Right lobe of liver (tissue), 6 donors: ENCODE measurements around the gene ELMO1. TPM values are rescaled to one million over a fixed set of nuclear protein-coding genes. Genes with fewer than 3 reads are reported as not detected.

Experiments
- ATAC-seq, 4 donors: fragments of 200-7000 bp; cut with Tn5 transposase; one replicate each; pipeline ENCODE4 v1.9.1; 2020; ENCODE audit warnings: mild to moderate bottlenecking in 4 of 4, moderate library complexity in 4 of 4
- DNase-seq, 3 donors: peaks; one replicate each; pipeline ENCODE4 v3.0.0-alpha.2; 2020
- H3K27ac ChIP-seq, 3 donors: fragments of 200-600 bp; one replicate each; pipeline ENCODE4 v1.8.0; 2022
- H3K27me3 ChIP-seq, 2 donors: fragments of 200-600 bp; one replicate each; pipeline ENCODE4 v1.8.0; 2022
- H3K36me3 ChIP-seq, 4 donors: fragments of 200-600 bp; sonication (generic) in 1 of 4; one replicate each; pipeline versions ENCODE4 v1.5.1 to v1.8.0; 2017 to 2022; ENCODE audit warnings: control low read depth in 1 of 4
- H3K4me1 ChIP-seq, 4 donors: fragments of 200-600 bp; sonication (generic) in 1 of 4; one replicate each; pipeline versions ENCODE4 v1.5.1 to v1.8.0; 2017 to 2022; ENCODE audit warnings: control low read depth in 1 of 4
- H3K4me3 ChIP-seq, 3 donors: fragments of 200-600 bp; one replicate each; pipeline ENCODE4 v1.8.0; 2022
- H3K9me3 ChIP-seq, 4 donors: fragments of 200-600 bp; sonication (generic) in 1 of 4; one replicate each; pipeline versions ENCODE4 v1.5.1 to v1.8.0; 2017 to 2022; ENCODE audit warnings: control low read depth in 1 of 4
- CTCF ChIP-seq, 4 donors: fragments of 200-600 bp in 3 of 4; fragments of 450-650 bp in 1 of 4; IDR thresholded peaks; one replicate each; pipeline versions ENCODE4 v1.5.1 to v1.8.0; 2016 to 2022; ENCODE audit warnings: antibody characterized with exemption in 4 of 4, mild to moderate bottlenecking in 2 of 4
- POLR2A ChIP-seq: fragments of 450-650 bp; IDR thresholded peaks from one replicate; pipeline ENCODE4 v1.6.1; 2017; ENCODE audit warnings: antibody characterized with exemption, mild to moderate bottlenecking
- WGBS: methylation state at CpG from one replicate; pipeline ENCODE4 v1.1.6; 2018; ENCODE audit warnings: low coverage, low lambda C conversion rate; ENCODE audit not compliant: insufficient coverage; ENCODE audit errors: missing lambda C conversion rate; 5-methylcytosine and 5-hydroxymethylcytosine counted together
- intact Hi-C, 2 donors: fragments of 100-400 bp; cut with DNase I; formaldehyde crosslinking; loops; one replicate each; pipeline versions ENCODE4 v1.11.2 to v1.14.1; 2022
- total RNA-seq, 6 experiments: library from RNA; depleted of rRNA in 2 of 6; stranded (reverse); fragments of >200 nt in 2 of 6; fragmentation: NEBNext Ultra II Directional in 3 of 6; extraction: Animal tissue kit (Norgen Biotek cat#: 25700) in 3 of 6; gene quantifications; one replicate each; pipeline versions ENCODE4 v1.1.0 to v1.2.4, GENCODE V29; 2016 to 2023
- donor health status: DM: no; HTN: yes; CAD: no.
- donor health status: DM: no; HTN: no; CAD: no.
- donor health status: DM: no; HTN: no; CAD: no.
- donor health status: DM: no; HTN: yes; CAD: no.
- donor health status: DM: no; HTN: yes; CAD: no.

ELMO1 gene
- total RNA-seq, 6 experiments from 2014 or later = 18.4 to 55.4 (median 25.1) TPM

GRCh38 chr7:36880108-36880507 lies 568.6 kb downstream of the ELMO1 start:
- H3K36me3 ChIP-seq = peaks cover 0 to 8% (median 2%) of the 10 kb centered on the region in 4 donors
- intact Hi-C loops = loop anchor here in 1 of 2 donors (5.0 kb wide), 1 partner anchor 198 kb away; no protein-coding TSS in a partner anchor
- no peaks in the 10 kb centered on the region for H3K9me3 ChIP-seq
- DNase-seq = no peak
- H3K27me3 ChIP-seq = no peaks in the 10 kb centered on the region
- ATAC-seq = peak; percentile 19 to 34 (median 32)
- 56% methylated on average over 3 of the region's 3 CpGs for WGBS
- TF ChIP-seq POLR2A (no peak), CTCF (IDR thresholded peaks at IDR 0.05) (no peak)
- no peak overlapping the region for H3K4me3 ChIP-seq
- H3K4me1 ChIP-seq = peaks cover 0 to 9% (median 4%) of the 10 kb centered on the region in 4 donors
- H3K27ac ChIP-seq = no peak overlapping the region

- intact Hi-C loops = no loop called here
- Histone ChIP-seq H3K4me1 (peaks cover 0 to 9% (median 4%) of the 10 kb centered on the region in 4 donors), H3K27ac (no peak overlapping the region), H3K9me3 (no peaks in the 10 kb centered on the region), H3K36me3 (peaks cover 0 to 8% (median 2%) of the 10 kb centered on the region in 4 donors), H3K27me3 (no peaks in the 10 kb centered on the region), H3K4me3 (no peak overlapping the region)
- ATAC-seq = peak; percentile 71 to 93 (median 86)
- TF ChIP-seq CTCF (IDR thresholded peaks at IDR 0.05) = no peak
- no peak for TF ChIP-seq POLR2A
- 16% methylated on average over 4 of the region's 4 CpGs for WGBS
- no peak for DNase-seq
Observed at GRCh38 chr7:36879021-36879420, 569.6 kb downstream of the ELMO1 start.

- no peaks in the 10 kb centered on the region for H3K27me3 ChIP-seq
- H3K27ac ChIP-seq = no peak overlapping the region
- intact Hi-C loops = no loop called here
- no peak for DNase-seq
- H3K4me3 ChIP-seq = no peak overlapping the region
- peaks cover 0 to 8% (median 2%) of the 10 kb centered on the region in 4 donors for H3K36me3 ChIP-seq
- no peaks in the 10 kb centered on the region for H3K9me3 ChIP-seq
- peaks cover 0 to 9% (median 4%) of the 10 kb centered on the region in 4 donors for H3K4me1 ChIP-seq
- no peak for TF ChIP-seq CTCF (IDR thresholded peaks at IDR 0.05)
- TF ChIP-seq POLR2A = no peak
- no peak for ATAC-seq
- WGBS = 76% methylated on average over 2 of the region's 2 CpGs
Observed at GRCh38 chr7:36878288-36878687, 570.4 kb downstream of the ELMO1 start.

- H3K27me3 ChIP-seq = no peaks in the 10 kb centered on the region
- H3K4me1 ChIP-seq = peaks cover 0 to 9% (median 3%) of the 10 kb centered on the region in 4 donors
- no peak for ATAC-seq
- no peaks in the 10 kb centered on the region for H3K9me3 ChIP-seq
- TF ChIP-seq CTCF (IDR thresholded peaks at IDR 0.05) = no peak
- TF ChIP-seq POLR2A = no peak
- intact Hi-C loops = no loop called here
- no peak overlapping the region for H3K4me3 ChIP-seq
- 71% methylated on average over 1 of the region's 2 CpGs for WGBS
- H3K36me3 ChIP-seq = peaks cover 0 to 9% (median 4%) of the 10 kb centered on the region in 4 donors
- no peak overlapping the region for H3K27ac ChIP-seq
- no peak for DNase-seq
Observed at GRCh38 chr7:36875794-36876193, 572.9 kb downstream of the ELMO1 start.

- intact Hi-C loops = no loop called here
Observed at GRCh38 chr7:36874041-36874440, 574.6 kb downstream of the ELMO1 start.

More at GRCh38 chr7:36874041-36874440, 574.6 kb downstream of the ELMO1 start:
- WGBS = 100% methylated on average over 2 of the region's 2 CpGs
- Histone ChIP-seq H3K36me3 (peaks cover 0 to 20% (median 8%) of the 10 kb centered on the region in 4 donors), H3K27me3 (no peaks in the 10 kb centered on the region), H3K9me3 (no peaks in the 10 kb centered on the region), H3K4me1 (no peaks in the 10 kb centered on the region), H3K4me3 (no peak overlapping the region), H3K27ac (no peak overlapping the region)
- TF ChIP-seq POLR2A = no peak
- TF ChIP-seq CTCF (IDR thresholded peaks at IDR 0.05) = no peak
- DNase-seq = no peak
- ATAC-seq = no peak
